COLO829 (cell line): ENCODE measurements around the gene WDR70.
"Not testable (repeated sequence)": the region's sequence is repeated elsewhere in the genome, so short reads cannot be mapped to it uniquely, and the experiment has no call there.

Source experiments
- DNase-seq: peaks from one replicate; pipeline ENCODE4 v3.0.0; 2012; ENCODE audit warnings: low spot score

The WDR70 gene

DNA sequence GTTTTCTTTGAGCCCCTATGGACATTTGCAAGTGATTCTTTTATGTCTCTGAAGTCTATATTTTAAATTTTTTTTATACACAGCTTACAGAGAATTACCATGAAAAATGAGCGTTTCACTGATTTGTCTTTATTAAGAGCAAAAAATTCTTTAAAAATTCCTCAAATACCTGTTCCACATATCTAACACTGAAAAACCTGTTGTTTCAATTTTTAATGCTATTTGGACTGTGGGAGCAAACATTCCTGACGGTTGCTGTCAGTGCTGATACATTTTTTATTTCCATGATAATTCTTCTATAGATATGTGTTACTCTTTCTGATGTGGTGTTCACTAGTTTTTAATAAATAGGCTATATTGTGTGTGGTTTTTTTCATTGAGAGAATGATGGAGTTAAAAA is 261.0 kb downstream of the WDR70 start:
- DNase-seq, result no peak

DNA sequence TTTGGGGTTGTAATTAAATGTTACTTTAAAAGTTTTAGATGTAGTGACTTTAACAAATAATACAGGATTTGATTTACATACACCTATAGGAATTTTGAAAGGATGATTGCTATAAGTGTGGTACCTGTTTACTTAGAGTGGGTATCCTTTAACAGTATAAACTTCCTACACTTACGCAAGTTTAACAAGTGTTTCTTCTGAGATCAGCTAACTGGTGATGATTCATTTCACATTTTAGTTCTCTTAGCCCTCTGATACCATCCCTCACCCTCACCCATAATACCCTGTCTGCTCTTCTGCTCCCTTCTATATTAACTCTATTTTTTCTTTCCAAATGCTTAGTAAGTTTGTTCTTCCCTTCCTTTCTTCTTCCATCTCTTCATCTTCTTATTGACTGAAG is 262.8 kb downstream of the WDR70 start:
- DNase-seq, result no peak

DNA sequence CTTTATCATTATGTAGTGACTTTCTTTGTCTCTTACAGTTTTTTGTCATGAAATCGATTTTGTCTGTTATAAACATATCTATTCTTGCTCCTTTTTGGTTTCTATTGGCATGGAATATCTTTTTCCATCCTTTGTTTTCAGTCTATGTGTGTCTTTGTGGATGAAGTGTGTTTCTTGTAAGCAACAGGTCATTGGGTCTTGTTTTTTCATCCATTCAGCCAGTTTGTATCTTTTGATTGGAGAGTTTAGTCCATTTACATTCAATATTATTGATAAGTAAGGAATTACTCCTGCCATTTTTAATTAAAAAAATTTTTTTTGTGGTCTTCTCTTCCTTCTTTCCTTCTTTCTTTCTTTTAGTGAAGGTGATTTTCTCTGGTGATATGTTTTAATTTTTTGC is 266.6 kb downstream of the WDR70 start:
- DNase-seq, result no peak

DNA sequence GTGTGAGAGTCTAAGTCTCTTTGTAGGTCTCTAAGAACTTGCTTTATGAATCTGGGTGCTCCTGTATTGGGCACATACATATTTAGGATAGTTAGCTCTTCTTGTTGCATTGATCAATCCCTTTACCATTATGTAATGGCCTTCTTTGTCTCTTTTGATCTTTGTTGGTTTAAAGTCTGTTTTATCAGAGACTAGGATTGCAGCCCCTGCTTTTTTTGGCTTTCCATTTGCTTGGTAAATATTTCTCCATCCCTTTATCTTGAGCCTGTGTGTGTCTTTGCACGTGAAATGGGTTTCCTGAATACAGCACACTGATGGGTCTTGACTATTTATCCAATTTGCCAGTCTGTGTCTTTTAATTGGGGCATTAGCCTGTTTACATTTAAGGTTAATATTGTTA is 275.4 kb downstream of the WDR70 start:
- not testable (repeated sequence) for DNase-seq

DNA sequence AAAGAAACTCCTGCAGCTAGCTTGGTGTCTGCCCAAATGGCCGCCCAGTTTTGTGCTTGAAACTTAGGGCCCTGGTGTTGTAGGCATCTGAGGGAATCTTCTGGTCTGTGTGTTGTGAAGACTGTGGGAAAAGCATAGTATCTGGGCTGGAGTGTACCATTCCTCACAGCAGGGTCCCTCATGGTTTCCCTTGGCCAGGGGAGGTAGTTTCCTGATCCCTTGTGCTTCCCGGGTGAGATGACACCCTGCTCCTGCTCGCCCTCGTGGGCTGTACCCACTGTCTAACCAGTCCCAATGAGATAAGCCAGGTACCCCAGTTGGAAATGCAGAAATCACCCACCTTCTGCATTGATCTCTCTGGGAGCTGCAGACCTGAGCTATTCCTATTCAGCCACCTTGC is 277.9 kb downstream of the WDR70 start:
- DNase-seq, result no peak

DNA sequence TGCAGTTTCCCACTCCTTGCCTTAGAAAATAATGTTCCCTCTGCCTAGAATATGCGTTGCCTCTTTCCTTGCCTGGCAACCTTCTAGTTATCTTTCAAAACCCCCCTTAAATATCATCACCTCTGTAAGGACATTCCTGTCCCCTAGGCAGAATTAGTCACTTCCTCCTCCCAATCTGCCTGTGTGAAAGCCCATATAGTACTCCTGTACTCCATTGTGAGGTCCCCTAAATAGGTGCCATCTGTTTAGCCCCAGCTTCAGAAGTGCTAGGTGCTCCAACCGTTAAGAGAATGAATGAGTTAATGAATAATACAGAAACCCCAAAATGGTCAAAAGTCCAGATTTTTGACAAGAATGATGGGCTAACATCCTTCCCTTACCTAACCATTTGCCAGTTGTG is 279.3 kb downstream of the WDR70 start:
- DNase-seq, result no peak

DNA sequence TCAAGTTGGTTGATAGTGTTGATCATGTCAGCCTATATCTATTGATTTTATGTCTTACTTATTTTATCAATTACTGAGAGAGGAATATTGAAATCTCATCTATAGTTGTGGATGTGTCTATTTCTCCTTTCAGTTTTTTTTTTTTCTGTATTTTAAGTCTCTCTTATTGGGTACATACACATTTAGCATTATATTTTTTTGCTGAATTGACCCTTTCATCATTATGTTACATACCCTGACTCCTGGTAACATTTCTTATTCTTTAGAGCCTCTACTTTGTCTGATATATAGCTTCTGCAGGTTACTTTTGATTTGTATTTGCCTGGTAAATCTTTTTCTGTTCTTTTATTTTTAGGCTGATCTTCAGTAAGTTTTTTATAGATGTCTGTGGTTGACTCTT is 281.2 kb downstream of the WDR70 start:
- no peak for DNase-seq

DNA sequence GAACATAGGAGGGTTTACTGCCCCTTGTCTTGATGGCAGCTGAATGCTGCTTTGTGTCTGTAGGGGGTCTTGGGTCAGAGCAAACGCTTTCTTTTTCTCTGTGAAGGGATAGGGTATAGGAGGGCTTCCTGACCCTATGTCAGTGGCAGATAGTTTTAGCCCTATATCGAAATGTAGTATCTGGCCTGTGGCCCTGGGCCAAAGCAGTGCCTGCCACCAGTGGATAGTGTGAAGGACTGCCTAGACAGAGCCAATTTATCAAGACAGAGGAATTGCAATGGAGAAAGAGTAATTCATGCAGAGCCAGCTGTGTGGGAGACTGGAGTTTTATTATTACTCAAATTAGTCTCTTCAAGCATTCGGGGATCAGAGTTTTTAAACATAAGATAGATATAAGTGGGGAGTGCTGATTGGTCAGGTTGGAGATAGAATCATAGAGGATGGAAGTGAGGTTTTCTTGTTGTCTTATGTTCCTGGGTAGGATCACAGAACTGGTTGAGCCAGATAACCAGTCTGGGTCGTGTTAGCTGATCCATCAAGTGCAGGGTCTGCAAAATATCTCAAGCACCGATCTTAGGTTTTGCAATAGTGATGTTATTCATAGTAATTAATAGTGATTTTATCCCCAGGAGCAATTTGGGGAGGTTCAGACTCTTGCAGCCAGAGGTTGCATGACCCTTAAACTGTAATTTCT is 282.3 kb downstream of the WDR70 start:
- no peak for DNase-seq

DNA sequence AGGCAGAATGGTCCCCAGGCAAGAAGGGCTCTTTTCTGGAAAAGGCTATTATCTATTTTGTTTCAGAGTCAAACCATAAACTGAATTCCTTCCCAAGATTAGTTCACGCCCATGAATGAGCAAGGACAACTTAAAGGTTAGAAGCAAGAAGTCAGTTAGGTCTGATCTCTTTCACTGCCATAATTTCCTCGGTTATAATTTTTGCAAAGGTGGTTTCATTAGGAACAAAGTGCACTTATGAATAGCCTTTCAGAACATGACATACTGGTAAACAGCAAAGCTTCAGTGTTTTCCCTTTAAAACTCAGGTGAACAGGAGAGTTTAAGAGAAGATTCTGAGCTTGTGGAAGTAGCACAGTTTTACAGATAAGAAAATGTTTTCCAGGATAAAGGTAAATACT is 282.8 kb downstream of the WDR70 start:
- DNase-seq, result no peak

DNA sequence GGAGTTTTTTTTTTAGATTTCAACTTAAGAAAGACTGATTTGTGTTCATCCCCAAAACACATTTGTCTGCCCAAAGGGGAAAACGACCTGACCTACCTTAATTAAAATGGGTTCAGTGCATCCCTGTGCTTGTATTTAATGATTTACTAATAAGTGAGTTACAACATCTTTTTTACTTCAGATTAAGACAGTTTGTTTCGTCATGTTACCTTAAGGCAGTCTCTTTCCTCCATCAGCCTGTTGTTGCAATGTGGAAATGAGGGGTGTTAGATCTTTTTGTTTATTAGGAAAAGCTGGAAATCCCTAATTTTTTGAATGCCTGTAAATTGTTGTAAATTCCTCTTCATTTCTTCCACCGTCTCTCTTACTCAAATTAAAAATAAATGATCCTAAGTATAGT is 283.2 kb downstream of the WDR70 start:
- no peak for DNase-seq

DNA sequence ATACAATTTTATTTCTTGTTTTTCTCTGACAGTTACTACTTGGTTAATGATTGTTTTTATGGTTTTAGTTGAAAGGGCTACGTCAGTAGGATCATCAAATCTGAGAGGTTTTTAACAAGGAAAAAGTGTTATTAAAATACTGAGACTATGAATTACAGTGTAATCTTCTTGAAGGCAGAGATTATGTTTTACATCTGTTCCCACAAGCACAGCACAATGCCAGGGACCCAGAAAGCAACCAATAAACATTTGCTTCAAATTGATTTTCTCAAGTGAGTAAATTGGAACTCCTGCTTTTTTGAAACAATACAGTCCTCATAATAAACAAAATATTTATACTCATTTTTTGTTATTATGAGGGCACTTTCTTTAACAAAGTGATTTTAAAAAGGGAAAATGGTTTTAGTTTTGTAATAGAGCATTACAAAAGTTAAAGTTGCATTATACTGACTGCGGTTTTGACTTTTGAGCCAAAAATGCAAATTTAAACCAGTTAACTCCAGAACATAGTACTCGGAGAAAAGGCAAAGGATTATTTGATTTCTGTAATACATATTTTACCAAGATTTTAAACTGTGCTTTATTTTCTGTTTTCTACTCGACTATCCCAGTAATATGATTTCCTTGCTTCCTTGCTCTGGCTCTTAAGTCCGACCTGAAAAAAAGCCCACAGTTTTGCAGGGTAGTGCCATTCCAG is 283.8 kb downstream of the WDR70 start:
- DNase-seq, result no peak

DNA sequence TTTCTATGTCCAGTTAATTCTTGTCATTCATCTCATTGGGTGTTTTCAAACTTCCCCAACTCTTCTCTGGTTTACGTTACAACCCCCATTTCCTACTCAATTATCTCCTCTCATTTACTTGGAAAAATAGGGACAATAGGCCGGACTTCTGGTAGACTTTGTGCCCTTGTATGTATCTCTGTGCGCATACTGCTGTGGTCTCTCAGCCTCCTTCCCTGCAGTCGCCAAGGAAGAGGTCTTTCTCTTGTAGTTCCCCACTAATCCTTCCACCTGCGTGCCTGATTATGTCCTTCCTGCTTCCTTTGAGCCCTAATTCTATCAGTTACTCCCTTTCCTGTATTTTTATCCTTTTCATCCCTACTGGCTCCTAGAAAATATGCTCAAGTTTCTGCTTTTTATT is 284.4 kb downstream of the WDR70 start:
- no peak for DNase-seq

DNA sequence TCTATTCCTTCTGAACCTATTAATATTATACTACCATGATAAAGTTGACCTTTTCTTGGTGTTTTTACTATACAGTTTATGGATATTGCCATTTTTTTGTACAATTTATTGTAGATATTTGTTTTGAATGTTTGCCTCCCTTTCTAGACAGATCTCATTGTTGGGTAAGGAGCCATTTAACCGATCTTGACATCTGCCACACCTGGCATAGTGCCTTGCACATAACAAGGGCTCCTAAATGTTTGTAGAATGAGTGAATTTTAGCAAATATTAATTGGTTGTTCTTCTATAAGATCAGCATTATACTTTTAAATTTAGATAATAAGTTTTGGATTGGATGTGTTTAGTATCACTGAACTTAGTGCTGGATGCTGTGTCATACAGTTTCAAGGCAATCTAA is 285.4 kb downstream of the WDR70 start:
- no peak for DNase-seq

DNA sequence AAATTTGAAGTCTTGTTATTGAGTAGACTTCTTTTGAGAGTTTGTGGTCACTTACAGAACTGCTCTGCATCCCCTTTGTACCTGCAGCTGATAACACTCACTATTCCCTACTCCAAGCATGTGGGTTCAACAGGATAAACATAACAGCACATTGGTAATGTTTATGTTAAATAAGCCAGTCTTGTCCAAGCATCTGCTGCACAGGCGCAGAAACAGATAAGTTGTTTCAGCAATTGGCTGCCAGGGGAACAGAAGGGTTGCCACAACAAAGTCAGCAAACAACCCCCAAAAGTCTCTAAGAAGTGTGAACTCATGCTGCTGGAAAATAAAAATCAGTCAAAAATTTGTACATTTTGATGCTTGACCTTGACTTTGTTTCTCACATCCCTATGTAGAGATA is 286.2 kb downstream of the WDR70 start:
- no peak for DNase-seq

DNA sequence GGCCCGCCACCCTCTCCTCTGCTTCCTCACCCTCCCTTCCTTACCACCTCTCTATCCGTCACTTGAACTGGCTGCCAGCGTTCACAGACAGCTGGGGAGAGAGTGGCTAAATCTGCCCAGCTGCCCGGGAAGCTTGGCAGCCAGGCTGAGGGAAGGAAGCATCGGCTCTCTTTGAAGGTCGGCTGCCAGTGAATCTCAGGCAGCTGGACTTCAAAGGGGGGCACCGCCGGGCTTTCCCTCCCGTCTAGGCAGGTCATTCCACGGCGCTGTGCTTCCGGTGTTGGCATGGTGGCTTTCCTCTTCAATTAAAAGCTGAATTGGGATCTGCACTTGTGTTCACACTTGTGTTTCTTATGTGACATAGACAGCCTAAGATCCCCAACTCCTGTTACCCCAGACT is 286.8 kb downstream of the WDR70 start:
- DNase-seq, result no peak

DNA sequence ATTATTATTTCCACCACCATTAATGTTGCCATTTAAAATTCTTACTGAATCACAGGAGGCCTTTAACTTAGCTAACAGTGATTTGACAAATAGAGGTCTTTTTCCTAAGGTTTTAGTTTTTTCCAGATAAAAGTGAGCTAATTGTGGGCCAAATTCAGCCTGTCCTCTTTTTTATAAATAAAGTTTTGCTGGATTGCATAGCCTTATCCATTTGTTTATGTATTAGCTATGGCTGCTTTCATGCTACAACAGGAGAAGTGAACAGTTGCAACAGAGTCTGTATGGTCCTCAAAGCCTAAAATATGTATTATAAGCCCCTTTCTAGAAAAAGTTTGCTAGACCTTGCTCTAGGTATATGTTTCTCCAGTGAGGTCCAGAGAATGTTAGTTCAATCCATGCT is 288.3 kb downstream of the WDR70 start:
- no peak for DNase-seq

DNA sequence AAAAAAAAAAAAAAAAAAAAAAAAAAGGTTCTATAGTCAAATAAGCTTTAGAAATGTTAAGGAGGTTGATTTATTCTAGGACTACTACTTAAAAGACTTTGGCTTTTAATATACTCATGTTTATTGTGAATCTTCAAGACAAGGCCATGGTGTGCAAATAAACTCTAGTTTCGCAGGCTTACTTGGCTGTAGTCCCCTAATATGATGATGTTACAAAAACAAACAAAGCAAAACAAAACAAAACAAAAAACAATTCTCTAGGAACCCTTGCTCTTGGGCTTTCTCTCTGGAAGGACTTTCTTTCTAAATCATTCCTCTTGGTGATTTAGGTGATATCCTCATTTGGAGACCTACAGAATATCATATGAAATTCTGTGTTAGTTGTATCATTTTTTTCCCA is 288.7 kb downstream of the WDR70 start:
- DNase-seq, result no peak

DNA sequence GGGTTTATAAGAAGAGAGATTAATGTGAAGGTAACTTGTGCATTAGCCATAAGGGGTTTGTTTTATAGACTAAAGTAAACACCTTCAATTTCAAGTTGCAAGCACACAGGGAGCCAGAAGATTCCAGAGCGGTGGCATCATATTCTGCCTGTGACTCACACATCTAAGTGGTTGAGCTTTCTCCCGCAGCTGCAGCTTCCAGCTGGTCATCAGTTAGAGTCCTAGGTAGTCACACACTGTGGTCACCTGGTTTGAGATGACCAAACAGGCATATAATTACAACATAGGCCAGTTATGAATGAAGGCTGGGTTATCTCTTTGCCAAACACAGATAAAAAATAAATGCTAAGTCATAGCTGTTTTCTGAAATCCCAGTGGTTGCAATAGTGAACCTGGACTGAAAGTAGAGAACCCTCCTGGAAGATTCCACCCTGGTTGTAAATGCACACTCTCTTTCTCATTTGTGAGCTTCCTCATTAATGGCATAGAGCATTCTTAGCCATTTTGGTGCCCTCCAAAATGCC is 289.5 kb downstream of the WDR70 start:
- peak; percentile 8 for DNase-seq

DNA sequence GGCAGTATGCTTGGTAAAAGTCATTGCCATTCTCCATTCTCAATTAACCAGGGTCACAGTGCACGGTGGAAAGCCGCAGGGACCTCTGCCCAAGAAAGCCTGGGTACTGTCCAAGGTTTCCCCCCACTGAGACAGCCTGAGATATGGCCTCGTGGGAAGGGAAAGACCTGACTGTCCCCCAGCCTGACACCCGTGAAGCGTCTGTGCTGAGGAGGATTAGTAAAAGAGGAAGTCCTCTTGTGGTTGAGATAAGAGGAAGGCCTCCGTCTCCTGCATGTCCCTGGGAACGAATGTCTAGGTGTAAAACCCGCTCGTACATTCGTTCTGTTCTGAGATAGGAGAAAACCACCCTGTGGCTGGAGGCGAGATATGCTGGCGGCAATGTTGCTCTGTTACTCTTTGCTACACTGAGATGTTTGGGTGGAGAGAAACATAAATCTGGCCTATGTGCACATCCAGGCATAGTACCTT is 293.0 kb downstream of the WDR70 start:
- DNase-seq, result not testable (repeated sequence)

DNA sequence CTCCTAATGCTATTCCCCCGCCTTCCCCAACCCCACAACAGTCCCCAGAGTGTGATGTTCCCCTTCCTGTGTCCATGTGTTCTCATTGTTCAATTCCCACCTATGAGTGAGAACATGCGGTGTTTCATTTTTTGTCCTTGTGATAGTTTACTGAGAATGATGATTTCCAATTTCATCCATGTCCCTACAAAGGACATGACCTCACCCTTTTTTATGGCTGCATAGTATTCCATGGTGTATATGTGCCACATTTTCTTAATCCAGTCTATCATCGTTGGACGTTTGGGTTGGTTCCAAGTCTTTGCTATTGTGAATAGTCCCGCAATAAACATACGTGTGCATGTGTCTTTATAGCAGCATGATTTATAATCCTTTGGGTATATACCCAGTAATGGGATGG is 295.2 kb downstream of the WDR70 start:
- not testable (repeated sequence) for DNase-seq

DNA sequence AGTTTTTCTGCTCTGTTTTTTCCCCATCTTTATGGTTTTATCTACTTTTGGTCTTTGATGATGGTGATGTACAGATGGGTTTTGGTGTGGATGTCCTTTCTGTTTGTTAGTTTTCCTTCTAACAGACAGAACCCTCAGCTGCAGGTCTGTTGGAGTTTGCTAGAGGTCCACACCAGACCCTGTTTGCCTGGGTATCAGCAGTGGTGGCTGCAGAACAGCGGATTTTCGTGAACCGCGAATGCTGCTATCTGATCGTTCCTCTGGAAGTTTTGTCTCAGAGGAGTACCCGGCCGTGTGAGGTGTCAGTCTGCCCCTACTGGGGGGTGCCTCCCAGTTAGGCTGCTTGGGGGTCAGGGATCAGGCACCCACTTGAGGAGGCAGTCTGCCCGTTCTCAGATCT is 300.2 kb downstream of the WDR70 start:
- not testable (repeated sequence) for DNase-seq

DNA sequence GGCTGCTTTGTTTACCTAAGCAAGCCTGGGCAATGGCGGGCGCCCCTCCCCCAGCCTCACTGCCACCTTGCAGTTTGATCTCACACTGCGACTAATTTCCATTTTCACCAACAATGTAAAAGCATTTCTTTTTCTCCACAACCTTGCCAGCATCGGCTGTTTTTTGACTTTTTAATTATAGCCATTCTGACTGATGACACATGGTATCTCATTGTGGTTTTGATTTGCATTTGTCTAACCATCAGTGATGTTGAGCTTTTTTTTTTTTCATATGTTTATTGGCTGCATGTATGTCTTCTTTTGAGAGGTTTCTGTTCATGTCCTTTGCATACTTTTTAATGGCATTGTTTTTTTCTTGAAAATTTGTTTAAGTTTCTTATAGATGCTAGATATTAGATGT is 300.8 kb downstream of the WDR70 start:
- not testable (repeated sequence) for DNase-seq

DNA sequence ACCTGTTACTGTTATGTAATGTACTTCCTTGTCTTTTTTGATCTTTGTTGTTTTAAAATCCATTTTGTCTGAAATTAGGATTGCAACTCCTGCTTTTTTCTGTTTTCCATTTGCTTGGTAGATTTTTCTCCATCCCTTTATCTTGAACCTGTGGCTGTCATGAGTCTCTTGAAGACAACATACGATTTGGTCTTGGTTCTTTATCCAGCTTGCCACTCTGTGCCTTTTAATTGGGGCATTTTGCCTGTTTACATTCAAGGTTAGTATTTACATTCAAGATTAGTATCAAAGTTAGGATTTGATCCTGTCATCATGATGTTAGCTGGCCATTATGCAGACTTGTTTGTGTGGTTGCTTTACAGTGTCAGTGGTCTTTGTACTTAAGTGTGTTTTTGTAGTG is 304.0 kb downstream of the WDR70 start:
- no peak for DNase-seq

DNA sequence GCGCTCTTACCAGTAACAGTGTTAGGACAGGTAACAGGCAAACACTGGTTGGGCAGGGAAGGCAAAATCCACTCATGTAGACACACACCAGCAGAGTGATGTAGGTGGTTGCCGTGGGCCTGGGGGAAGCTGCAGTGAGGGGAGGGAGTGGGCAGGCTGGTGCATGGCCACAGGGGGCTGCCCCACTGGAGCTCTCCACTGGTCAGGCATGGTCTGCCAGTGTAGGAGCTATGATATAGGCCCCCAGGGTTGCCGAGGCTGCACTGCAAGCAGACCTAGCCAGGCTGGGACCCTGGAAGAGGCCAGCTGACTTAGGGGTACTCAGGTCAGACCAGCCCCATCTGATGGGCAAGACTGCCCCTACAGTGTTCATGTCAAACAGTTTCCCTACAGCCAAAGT is 306.1 kb downstream of the WDR70 start:
- DNase-seq, result no peak
